ENCODE measurements around the gene HOXC9. TPM values are rescaled to one million over a fixed set of nuclear protein-coding genes. Genes with fewer than 3 reads are reported as not detected.
"Not testable (repeated sequence)": the region's sequence is repeated elsewhere in the genome, so short reads cannot be mapped to it uniquely, and the experiment has no call there.

The HOXC9 gene
- total RNA-seq, 1 experiment from 2014 or later: 9.6 TPM

GRCh38 chr12:54034785-54035310 is 34.9 kb downstream of the HOXC9 start:
- Histone ChIP-seq H3K27me3 (replicated peaks) (no peaks in the 10 kb centered on the region), H3K27ac (no peak overlapping the region), H3K4me3 (no peak overlapping the region), H3K9me3 (replicated peaks) (no peaks in the 10 kb centered on the region), H3K4me1 (replicated peaks) (no peaks in the 10 kb centered on the region), H3K36me3 (peaks cover 44% of the 10 kb centered on the region)
- DNase-seq (ENCODE audit: low read depth in 1 of 2, low spot score in 2 of 2): no peak

- no peak for DNase-seq (ENCODE audit: low read depth in 1 of 2, low spot score in 2 of 2)
- H3K36me3 ChIP-seq: peaks cover 35% of the 10 kb centered on the region
- no peaks in the 10 kb centered on the region for H3K9me3 ChIP-seq (replicated peaks)
- no peaks in the 10 kb centered on the region for H3K4me1 ChIP-seq (replicated peaks)
- no peak overlapping the region for H3K27ac ChIP-seq
- no peak overlapping the region for H3K4me3 ChIP-seq
- no peaks in the 10 kb centered on the region for H3K27me3 ChIP-seq (replicated peaks)
These were observed 35.8 kb downstream of the HOXC9 start for GRCh38 chr12:54035568-54036264.

GRCh38 chr12:54036620-54037359 is 36.8 kb downstream of the HOXC9 start:
- no peaks in the 10 kb centered on the region for H3K4me1 ChIP-seq (replicated peaks)
- DNase-seq (ENCODE audit: low read depth in 1 of 2, low spot score in 2 of 2): no peak
- H3K36me3 ChIP-seq: peaks cover 25% of the 10 kb centered on the region
- H3K27ac ChIP-seq: no peak overlapping the region
- no peaks in the 10 kb centered on the region for H3K9me3 ChIP-seq (replicated peaks)
- H3K4me3 ChIP-seq: no peak overlapping the region
- H3K27me3 ChIP-seq (replicated peaks): no peaks in the 10 kb centered on the region

GRCh38 chr12:54037360-54038283 is 37.7 kb downstream of the HOXC9 start:
- no peak overlapping the region for H3K27ac ChIP-seq
- H3K4me1 ChIP-seq (replicated peaks): no peaks in the 10 kb centered on the region
- H3K36me3 ChIP-seq: peaks cover 22% of the 10 kb centered on the region
- no peak overlapping the region for H3K4me3 ChIP-seq
- no peak for DNase-seq (ENCODE audit: low read depth in 1 of 2, low spot score in 2 of 2)
- no peaks in the 10 kb centered on the region for H3K27me3 ChIP-seq (replicated peaks)
- H3K9me3 ChIP-seq (replicated peaks): no peaks in the 10 kb centered on the region

- Histone ChIP-seq H3K36me3 (peaks cover 14% of the 10 kb centered on the region), H3K4me1 (replicated peaks) (no peaks in the 10 kb centered on the region), H3K27ac (no peak overlapping the region), H3K9me3 (replicated peaks) (no peaks in the 10 kb centered on the region), H3K27me3 (replicated peaks) (no peaks in the 10 kb centered on the region), H3K4me3 (no peak overlapping the region)
- no peak for DNase-seq (ENCODE audit: low read depth in 1 of 2, low spot score in 2 of 2)
These were observed 38.4 kb downstream of the HOXC9 start for GRCh38 chr12:54038284-54038870.

- Histone ChIP-seq H3K9me3 (replicated peaks) (no peaks in the 10 kb centered on the region), H3K36me3 (peaks cover 14% of the 10 kb centered on the region), H3K4me1 (replicated peaks) (no peaks in the 10 kb centered on the region), H3K27ac (no peak overlapping the region), H3K27me3 (replicated peaks) (no peaks in the 10 kb centered on the region), H3K4me3 (no peak overlapping the region)
- no peak for DNase-seq (ENCODE audit: low read depth in 1 of 2, low spot score in 2 of 2)
These were observed 39.0 kb downstream of the HOXC9 start for GRCh38 chr12:54038871-54039414.

GRCh38 chr12:54039417-54040147 is 39.6 kb downstream of the HOXC9 start:
- no peak overlapping the region for H3K4me3 ChIP-seq
- H3K4me1 ChIP-seq (replicated peaks): no peaks in the 10 kb centered on the region
- H3K27ac ChIP-seq: no peak overlapping the region
- no peaks in the 10 kb centered on the region for H3K9me3 ChIP-seq (replicated peaks)
- H3K27me3 ChIP-seq (replicated peaks): no peaks in the 10 kb centered on the region
- H3K36me3 ChIP-seq: peaks cover 10% of the 10 kb centered on the region
- DNase-seq (ENCODE audit: low read depth in 1 of 2, low spot score in 2 of 2): no peak

GRCh38 chr12:54040148-54040494 is 40.2 kb downstream of the HOXC9 start:
- Histone ChIP-seq H3K27me3 (replicated peaks) (no peaks in the 10 kb centered on the region), H3K27ac (no peak overlapping the region), H3K4me1 (replicated peaks) (no peaks in the 10 kb centered on the region), H3K9me3 (replicated peaks) (no peaks in the 10 kb centered on the region), H3K4me3 (no peak overlapping the region), H3K36me3 (peaks cover 7% of the 10 kb centered on the region; the same call in 1 of the 2 replicates)
- DNase-seq (ENCODE audit: low read depth in 1 of 2, low spot score in 2 of 2): no peak

GRCh38 chr12:54040648-54041047 is 40.7 kb downstream of the HOXC9 start:
- Histone ChIP-seq H3K36me3 (peaks cover 7% of the 10 kb centered on the region; the same call in 1 of the 2 replicates), H3K27ac (no peak overlapping the region), H3K4me3 (no peak overlapping the region), H3K4me1 (replicated peaks) (no peaks in the 10 kb centered on the region), H3K27me3 (replicated peaks) (no peaks in the 10 kb centered on the region), H3K9me3 (replicated peaks) (no peaks in the 10 kb centered on the region)
- no peak for DNase-seq (ENCODE audit: low read depth in 1 of 2, low spot score in 2 of 2)

- Histone ChIP-seq H3K27ac (no peak overlapping the region), H3K36me3 (peaks cover 7% of the 10 kb centered on the region; the same call in 1 of the 2 replicates), H3K4me1 (replicated peaks) (no peaks in the 10 kb centered on the region), H3K27me3 (replicated peaks) (no peaks in the 10 kb centered on the region), H3K4me3 (no peak overlapping the region), H3K9me3 (replicated peaks) (no peaks in the 10 kb centered on the region)
- no peak for DNase-seq (ENCODE audit: low read depth in 1 of 2, low spot score in 2 of 2)
These were observed 41.2 kb downstream of the HOXC9 start for GRCh38 chr12:54041097-54041690.

GRCh38 chr12:54042033-54042432 is 42.1 kb downstream of the HOXC9 start:
- H3K27ac ChIP-seq; H3K4me3 ChIP-seq; H3K27me3 ChIP-seq (replicated peaks); H3K9me3 ChIP-seq (replicated peaks); DNase-seq (ENCODE audit: low read depth in 1 of 2, low spot score in 2 of 2); H3K4me1 ChIP-seq (replicated peaks); H3K36me3 ChIP-seq: not testable (repeated sequence)

Measured in SJSA1 (cell line).